Liver (tissue), 9 donors: Measurements from ENCODE around the gene PRSS12. TPM values are rescaled to one million over a fixed set of nuclear protein-coding genes. Genes with fewer than 3 reads are reported as not detected.

Experiments
- DNase-seq: peaks from one replicate; pipeline ENCODE4 v3.0.0-alpha.2; 2017; ENCODE audit warnings: low spot score
- H3K27ac ChIP-seq, 2 donors: one replicate each; pipeline ENCODE4 v1.7.0; 2013; ENCODE audit warnings: inconsistent platforms in 2 of 2, low read length in 2 of 2, control low read depth in 1 of 2, low read depth in 1 of 2, mild to moderate bottlenecking in 1 of 2
- H3K27me3 ChIP-seq, 4 donors: one replicate each; pipeline versions ENCODE4 v1.6.1 to v1.7.0; 2013; ENCODE audit warnings: low read length in 3 of 4, inconsistent platforms in 1 of 4, mild to moderate bottlenecking in 1 of 4, moderate library complexity in 1 of 4; ENCODE audit not compliant: control insufficient read depth in 4 of 4, insufficient read depth in 4 of 4
- H3K36me3 ChIP-seq, 4 donors: one replicate each; pipeline versions ENCODE4 v1.6.1 to v1.7.0; 2013; ENCODE audit warnings: low read length in 3 of 4, mild to moderate bottlenecking in 3 of 4, low read depth in 1 of 4, moderate library complexity in 1 of 4; ENCODE audit not compliant: control insufficient read depth in 4 of 4, insufficient read depth in 3 of 4
- H3K4me1 ChIP-seq, 4 donors: one replicate each; pipeline versions ENCODE4 v1.6.1 to v1.7.0; 2013; ENCODE audit warnings: low read length in 3 of 4, mild to moderate bottlenecking in 3 of 4, moderate library complexity in 1 of 4; ENCODE audit not compliant: control insufficient read depth in 4 of 4, insufficient read depth in 4 of 4
- H3K4me3 ChIP-seq, 3 donors: one replicate each; pipeline versions ENCODE4 v1.6.1 to v1.7.0; 2013; ENCODE audit warnings: low read length in 3 of 3, control low read depth in 1 of 3, low read depth in 1 of 3, mild to moderate bottlenecking in 1 of 3
- H3K9ac ChIP-seq, 2 donors: one replicate each; pipeline ENCODE4 v1.7.0; 2013; ENCODE audit warnings: low read length in 2 of 2, mild to moderate bottlenecking in 2 of 2, moderate library complexity in 2 of 2, control low read depth in 1 of 2, low read depth in 1 of 2
- H3K9me3 ChIP-seq, 4 donors: one replicate each; pipeline versions ENCODE4 v1.6.1 to v1.7.0; 2013; ENCODE audit warnings: low read length in 3 of 4; ENCODE audit not compliant: control insufficient read depth in 4 of 4
- ATF3 ChIP-seq: IDR thresholded peaks from 2 replicates; pipeline ENCODE4 v1.6.1; 2016; ENCODE audit warnings: antibody characterized with exemption
- CTCF ChIP-seq: fragments of 150-350 bp; IDR thresholded peaks from 2 replicates; pipeline ENCODE4 v1.5.1; 2017; ENCODE audit warnings: improper control_type of control experiment, low read depth, low read length; ENCODE audit not compliant: missing input control
- EGR1 ChIP-seq, 2 donors: IDR thresholded peaks; 2 replicates each; pipeline ENCODE4 v1.6.1; 2016 to 2018; ENCODE audit warnings: antibody characterized with exemption in 2 of 2, low read depth in 2 of 2
- FOXA1 ChIP-seq: IDR thresholded peaks from 2 replicates; pipeline ENCODE4 v1.6.1; 2016; ENCODE audit warnings: antibody characterized with exemption
- FOXA2 ChIP-seq: IDR thresholded peaks from 2 replicates; pipeline ENCODE4 v1.6.1; 2016; ENCODE audit warnings: antibody characterized with exemption
- GABPA ChIP-seq, 2 donors: IDR thresholded peaks in 1 of 2; conservative IDR thresholded peaks in 1 of 2; 2 replicates each; pipeline ENCODE4 v1.6.1; 2016; ENCODE audit warnings: antibody characterized with exemption in 2 of 2, mild to moderate bottlenecking in 1 of 2, moderate library complexity in 1 of 2
- HNF4G ChIP-seq: IDR thresholded peaks from 2 replicates; pipeline ENCODE4 v1.6.1; 2016; ENCODE audit warnings: antibody characterized with exemption
- NR2F2 ChIP-seq: IDR thresholded peaks from 2 replicates; pipeline ENCODE4 v1.6.1; 2016; ENCODE audit warnings: antibody characterized with exemption
- RAD21 ChIP-seq, 2 donors: IDR thresholded peaks; 2 replicates each; pipeline ENCODE4 v1.6.1; 2016; ENCODE audit warnings: antibody characterized with exemption in 2 of 2, mild to moderate bottlenecking in 2 of 2
- REST ChIP-seq: IDR thresholded peaks from 2 replicates; pipeline ENCODE4 v1.6.1; 2016; ENCODE audit warnings: antibody characterized with exemption, mild to moderate bottlenecking
- RXRA ChIP-seq, 2 donors: IDR thresholded peaks; 2 replicates each; pipeline ENCODE4 v1.6.1; 2017 to 2018; ENCODE audit warnings: antibody characterized with exemption in 2 of 2, mild to moderate bottlenecking in 1 of 2
- SP1 ChIP-seq: IDR thresholded peaks from 2 replicates; pipeline ENCODE4 v1.6.1; 2018; ENCODE audit warnings: antibody characterized with exemption, mild to moderate bottlenecking
- TAF1 ChIP-seq: conservative IDR thresholded peaks from 2 replicates; pipeline ENCODE4 v1.6.1; 2016; ENCODE audit warnings: antibody characterized with exemption, mild to moderate bottlenecking
- YY1 ChIP-seq: IDR thresholded peaks from 2 replicates; pipeline ENCODE4 v1.6.1; 2016; ENCODE audit warnings: antibody characterized with exemption, mild to moderate bottlenecking
- WGBS: extraction: QIAGEN DNeasy Blood & Tissue Kit; methylation state at CpG from one replicate; pipeline ENCODE4 v1.1.7; 2013; 5-methylcytosine and 5-hydroxymethylcytosine counted together
- polyA plus RNA-seq, 2 donors: library from polyadenylated mRNA; stranded (reverse) in 1 of 2; unstranded in 1 of 2; fragments of 200-250 nt in 1 of 2; fragments of >200 nt in 1 of 2; fragmentation: Nextera tagmentation in 1 of 2; extraction: Ambion mirVana in 1 of 2; gene quantifications; one replicate each; pipeline versions ENCODE4 v1.2.1 to v1.2.3, GENCODE V29; 2013 to 2015
- total RNA-seq, 2 donors: library from RNA; depleted of rRNA; stranded (reverse); fragments of >200 nt; gene quantifications; one replicate each; pipeline ENCODE4 v1.2.3, GENCODE V29; 2014
- donor health status: healthy.
- donor health status: healthy.
- donor health status: healthy.
- donor health status: healthy.
- donor health status: healthy.

Gene PRSS12
- total and polyA plus RNA-seq, 4 donors: 0.07 to 0.25 (median 0.10) TPM

- Histone ChIP-seq H3K4me1 (peaks cover 4 to 20% (median 12%) of the 10 kb centered on the region in 4 donors), H3K27me3 (no peaks in the 10 kb centered on the region), H3K4me3 (no peak overlapping the region), H3K9me3 (no peaks in the 10 kb centered on the region), H3K27ac (no peak overlapping the region), H3K36me3 (no peaks in the 10 kb centered on the region), H3K9ac (no peak overlapping the region)
- no peak for TF ChIP-seq EGR1 (IDR thresholded peaks at IDR 0.05; ENCODE audit: low read depth in 2 of 2)
- TF ChIP-seq TAF1: no peak
- TF ChIP-seq YY1: no peak
- TF ChIP-seq GABPA (IDR thresholded peaks at IDR 0.05 in 1 of 2, conservative IDR thresholded peaks at IDR 0.05 in 1 of 2): no peak
- no peak for TF ChIP-seq RXRA (IDR thresholded peaks at IDR 0.05)
- TF ChIP-seq RAD21 (IDR thresholded peaks at IDR 0.05): no peak
- no peak for TF ChIP-seq FOXA1
- no peak for TF ChIP-seq ATF3
- TF ChIP-seq NR2F2: no peak
- TF ChIP-seq SP1: no peak
- TF ChIP-seq REST: no peak
- TF ChIP-seq FOXA2: no peak
- TF ChIP-seq HNF4G: no peak
- no peak for TF ChIP-seq CTCF
- no peak for DNase-seq
- 90% methylated on average over 2 of the region's 2 CpGs for WGBS
Measured at GRCh38 chr4:118354913-118355312, 2.1 kb upstream of the PRSS12 start.

- Histone ChIP-seq H3K4me3 (peak overlapping the region in 1 of 3 donors; percentile 60), H3K27me3 (no peaks in the 10 kb centered on the region), H3K4me1 (peaks cover 4 to 20% (median 12%) of the 10 kb centered on the region in 4 donors), H3K9ac (no peak overlapping the region), H3K27ac (no peak overlapping the region), H3K36me3 (no peaks in the 10 kb centered on the region), H3K9me3 (no peaks in the 10 kb centered on the region)
- WGBS: 42% methylated on average over 8 of the region's 8 CpGs
- DNase-seq: no peak
- TF ChIP-seq FOXA2: no peak
Measured at GRCh38 chr4:118353534-118354030, 779 bp upstream of the PRSS12 start.
